Adipocyte (in vitro differentiated cells): ENCODE measurements around the gene RAB37.
A peak's percentile ranks its signal among the peaks of the same experiment; 100 is the strongest.

Experiments
- DNase-seq: peaks from one replicate; pipeline ENCODE4 v3.0.0-alpha.2; 2015; ENCODE audit warnings: low read depth
- H3K27me3 ChIP-seq: replicated peaks from 2 replicates; pipeline ENCODE4 v1.7.0; 2013; ENCODE audit warnings: mild to moderate bottlenecking, low read length, moderate library complexity; ENCODE audit not compliant: control insufficient read depth, insufficient read depth
- H3K36me3 ChIP-seq: 2 replicates; pipeline ENCODE4 v1.7.0; 2013; ENCODE audit warnings: low read length, mild to moderate bottlenecking, moderate library complexity; ENCODE audit not compliant: control insufficient read depth, insufficient read depth, severe bottlenecking
- H3K4me1 ChIP-seq: 2 replicates; pipeline ENCODE4 v1.7.0; 2013; ENCODE audit warnings: mild to moderate bottlenecking, low read length, moderate library complexity; ENCODE audit not compliant: control insufficient read depth, insufficient read depth
- H3K4me3 ChIP-seq: 2 replicates; pipeline ENCODE4 v1.7.0; 2013; ENCODE audit warnings: mild to moderate bottlenecking, low read length, moderate library complexity
- H3K9ac ChIP-seq: 2 replicates; pipeline ENCODE4 v1.7.0; 2013; ENCODE audit warnings: mild to moderate bottlenecking, low read length, moderate library complexity
- H3K9me3 ChIP-seq: 2 replicates; pipeline ENCODE4 v1.7.0; 2013; ENCODE audit warnings: mild to moderate bottlenecking, low read length, moderate library complexity; ENCODE audit not compliant: control insufficient read depth

Gene RAB37

DNA sequence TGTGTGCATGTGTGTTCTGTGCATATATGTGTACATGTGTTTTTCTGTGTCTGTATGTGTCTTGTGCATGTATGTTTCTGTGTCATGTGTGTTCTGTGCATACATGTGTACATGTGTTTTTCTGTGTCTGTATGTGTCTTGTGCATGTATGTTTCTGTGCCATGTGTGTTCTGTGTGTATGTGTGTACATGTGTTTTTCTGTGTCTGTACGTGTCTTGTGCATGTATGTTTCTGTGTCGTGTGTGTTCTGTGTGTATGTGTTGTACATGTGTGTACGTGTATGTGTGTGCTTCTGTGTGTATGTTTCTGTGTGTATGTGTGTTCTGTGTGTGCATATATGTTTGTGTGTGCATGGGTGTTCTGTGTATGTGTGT, 8.4 kb upstream of the RAB37 start:
- H3K36me3 ChIP-seq: no peaks in the 10 kb centered on the region
- no peaks in the 10 kb centered on the region for H3K9me3 ChIP-seq
- no peaks in the 10 kb centered on the region for H3K4me1 ChIP-seq
- no peak overlapping the region for H3K4me3 ChIP-seq
- H3K27me3 ChIP-seq: peaks cover 40% of the 10 kb centered on the region
- DNase-seq: no peak
- no peak overlapping the region for H3K9ac ChIP-seq

- H3K9ac ChIP-seq: no peak overlapping the region
- DNase-seq: no peak
- no peaks in the 10 kb centered on the region for H3K4me1 ChIP-seq
- no peaks in the 10 kb centered on the region for H3K9me3 ChIP-seq
- H3K27me3 ChIP-seq: peaks cover 42% of the 10 kb centered on the region
- no peaks in the 10 kb centered on the region for H3K36me3 ChIP-seq
- no peak overlapping the region for H3K4me3 ChIP-seq
Observed at GRCh38 chr17:74729368-74729767, 7.7 kb upstream of the RAB37 start.

- DNase-seq: no peak
- Histone ChIP-seq H3K9ac (no peak overlapping the region), H3K4me3 (no peak overlapping the region), H3K27me3 (peaks cover 45% of the 10 kb centered on the region), H3K9me3 (no peaks in the 10 kb centered on the region), H3K36me3 (no peaks in the 10 kb centered on the region), H3K4me1 (no peaks in the 10 kb centered on the region)
Observed at GRCh38 chr17:74729866-74730265, 7.2 kb upstream of the RAB37 start.

DNA sequence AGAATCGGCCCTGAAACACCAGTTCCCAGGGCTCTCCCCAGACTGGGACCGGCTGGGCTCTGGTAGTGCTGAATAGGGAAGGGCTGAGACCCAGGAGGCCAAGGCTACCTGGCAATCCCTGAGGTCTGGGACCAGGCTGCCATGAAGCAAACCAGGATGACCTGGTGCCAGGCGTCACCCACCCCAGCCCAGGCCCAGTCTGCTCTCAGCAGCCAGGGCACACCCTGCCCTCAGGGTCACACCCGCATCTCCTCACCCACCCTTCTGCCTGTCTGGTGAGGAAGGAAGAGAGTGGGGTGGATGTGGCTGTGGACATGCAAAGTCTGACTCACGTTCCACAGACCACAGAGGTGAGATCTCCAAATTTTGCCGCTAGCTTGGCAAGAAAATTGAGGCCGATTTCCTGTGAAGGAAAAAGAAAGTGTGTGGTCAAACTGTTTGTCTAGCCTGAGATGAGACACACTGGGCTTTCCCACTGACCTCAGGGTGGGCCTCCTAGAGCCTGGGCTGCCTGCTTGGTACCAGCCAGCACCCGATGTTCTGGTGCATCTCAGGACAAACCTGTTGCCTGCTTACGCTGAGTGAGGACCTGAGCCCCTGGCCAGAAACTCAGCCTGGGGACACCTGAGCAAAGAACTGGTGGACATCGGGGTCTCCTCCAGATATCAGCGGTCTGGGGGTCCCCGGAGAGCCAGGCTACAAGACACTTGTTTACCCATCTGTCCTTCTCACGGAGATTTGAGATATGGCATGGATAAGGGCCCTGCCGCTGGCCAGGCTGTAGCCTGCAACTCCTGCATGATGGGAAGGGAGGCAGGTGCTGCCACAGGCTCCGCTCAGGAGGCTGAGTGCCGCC, 6.3 kb upstream of the RAB37 start:
- Histone ChIP-seq H3K9ac (no peak overlapping the region), H3K27me3 (peaks cover 53% of the 10 kb centered on the region), H3K36me3 (no peaks in the 10 kb centered on the region), H3K4me1 (no peaks in the 10 kb centered on the region), H3K4me3 (no peak overlapping the region), H3K9me3 (no peaks in the 10 kb centered on the region)
- no peak for DNase-seq

GRCh38 chr17:74731347-74731605, 5.8 kb upstream of the RAB37 start:
- DNase-seq: no peak
- Histone ChIP-seq H3K9me3 (no peaks in the 10 kb centered on the region), H3K36me3 (no peaks in the 10 kb centered on the region), H3K4me1 (peaks cover 3% of the 10 kb centered on the region), H3K27me3 (peaks cover 59% of the 10 kb centered on the region), H3K9ac (no peak overlapping the region), H3K4me3 (no peak overlapping the region)

- peaks cover 9% of the 10 kb centered on the region for H3K4me1 ChIP-seq
- H3K27me3 ChIP-seq: peaks cover 66% of the 10 kb centered on the region
- H3K4me3 ChIP-seq: no peak overlapping the region
- H3K9ac ChIP-seq: no peak overlapping the region
- H3K9me3 ChIP-seq: no peaks in the 10 kb centered on the region
- no peak for DNase-seq
- H3K36me3 ChIP-seq: no peaks in the 10 kb centered on the region
Observed at GRCh38 chr17:74732042-74732867, 4.8 kb upstream of the RAB37 start.

GRCh38 chr17:74733365-74734122, 3.5 kb upstream of the RAB37 start:
- Histone ChIP-seq H3K36me3 (no peaks in the 10 kb centered on the region), H3K4me1 (peaks cover 11% of the 10 kb centered on the region), H3K9ac (no peak overlapping the region), H3K27me3 (peaks cover 77% of the 10 kb centered on the region), H3K4me3 (no peak overlapping the region), H3K9me3 (no peaks in the 10 kb centered on the region)
- no peak for DNase-seq

GRCh38 chr17:74734256-74734655, 2.8 kb upstream of the RAB37 start:
- Histone ChIP-seq H3K27me3 (peaks cover 84% of the 10 kb centered on the region), H3K9me3 (no peaks in the 10 kb centered on the region)

DNA sequence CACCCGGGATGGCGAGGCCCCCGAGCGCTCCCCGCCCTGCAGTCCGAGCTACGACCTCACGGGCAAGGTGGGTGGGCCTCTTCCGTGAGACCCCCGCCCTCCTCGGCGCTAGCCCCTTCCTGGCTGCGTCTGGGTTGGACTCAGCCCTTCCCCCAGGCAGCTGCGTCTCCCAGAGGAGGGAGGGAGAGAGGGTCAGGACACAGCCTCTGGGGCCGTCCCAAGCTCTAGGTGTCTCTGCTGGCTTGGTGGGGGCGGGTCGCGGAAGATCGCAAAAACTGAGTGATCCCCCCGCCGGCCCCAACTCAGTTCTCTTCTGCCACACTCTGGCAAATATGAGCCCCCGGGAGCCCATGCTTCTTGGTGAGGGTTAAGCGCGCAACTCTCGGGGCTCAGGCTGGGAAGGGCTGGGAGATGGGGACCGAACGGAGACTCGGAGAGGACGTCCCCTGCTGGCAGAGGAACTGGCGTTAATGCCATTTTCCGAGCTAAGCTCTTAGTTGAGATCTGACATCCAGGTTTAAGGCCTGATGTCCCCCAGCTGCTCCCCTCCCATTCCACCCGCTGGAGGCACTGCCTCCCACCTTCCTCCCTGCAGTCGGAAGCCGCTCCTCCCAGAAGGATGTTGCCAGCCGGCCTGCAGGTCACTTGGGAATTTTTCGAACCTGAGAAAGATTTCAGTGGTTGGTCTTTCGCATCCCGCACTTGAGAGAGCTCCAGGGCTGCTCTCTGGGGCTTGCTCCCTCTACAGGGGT, 419 bp downstream of the RAB37 start:
- peaks cover 11% of the 10 kb centered on the region for H3K4me1 ChIP-seq
- peaks cover 89% of the 10 kb centered on the region for H3K27me3 ChIP-seq
- no peak overlapping the region for H3K9ac ChIP-seq
- no peak overlapping the region for H3K4me3 ChIP-seq
- H3K9me3 ChIP-seq: no peaks in the 10 kb centered on the region
- DNase-seq: peak; percentile 35
- no peaks in the 10 kb centered on the region for H3K36me3 ChIP-seq

More at GRCh38 chr17:74734256-74734655, 2.8 kb upstream of the RAB37 start:
- H3K4me3 ChIP-seq: no peak overlapping the region
- no peak overlapping the region for H3K9ac ChIP-seq
- peaks cover 11% of the 10 kb centered on the region for H3K4me1 ChIP-seq
- DNase-seq: no peak
- H3K36me3 ChIP-seq: no peaks in the 10 kb centered on the region

DNA sequence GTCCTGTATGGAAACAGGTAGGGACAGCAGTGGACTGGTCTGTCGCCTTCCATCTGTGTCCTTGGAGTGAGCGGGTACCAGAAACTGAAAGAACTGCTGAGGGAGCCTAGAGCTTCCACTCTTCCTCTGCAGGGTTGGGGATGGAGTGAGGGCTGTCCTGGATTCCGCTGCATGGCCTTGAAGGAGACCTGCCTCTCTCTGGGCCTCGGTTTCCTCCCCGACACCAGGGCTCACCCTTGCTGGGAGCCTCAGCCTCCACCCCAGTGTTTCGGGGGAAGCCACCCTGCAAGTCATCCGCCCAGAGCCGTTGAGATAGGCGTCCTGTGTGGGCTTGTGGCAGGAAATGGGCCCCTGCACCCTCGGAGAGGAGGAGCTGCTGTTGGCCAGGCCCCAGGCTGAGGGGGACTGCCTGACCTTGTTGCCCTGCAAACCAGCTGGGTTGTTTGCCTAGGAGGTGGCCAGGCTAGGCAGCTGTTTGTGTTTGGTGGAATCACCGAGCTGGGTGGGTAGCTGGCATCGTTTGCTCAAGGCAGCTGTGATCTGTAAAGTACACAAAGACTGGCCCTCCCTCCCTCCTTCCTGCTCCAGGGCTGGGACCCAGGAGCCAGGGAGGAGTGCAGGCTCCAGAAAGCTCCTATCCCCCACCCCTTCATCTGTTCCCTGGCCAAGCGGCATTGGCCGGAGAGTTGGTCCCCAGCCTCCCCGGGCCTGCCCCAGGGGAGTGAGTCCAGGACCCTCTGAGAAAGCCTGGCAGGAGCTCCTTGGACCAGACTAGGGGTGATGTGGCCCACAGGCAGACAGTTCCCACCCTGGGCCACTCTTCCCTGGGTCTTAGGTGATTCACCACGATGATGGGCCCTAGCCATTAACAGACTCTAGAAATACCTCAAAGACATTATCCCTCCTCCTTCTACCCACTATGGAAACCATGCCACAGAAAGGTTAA, 1.3 kb downstream of the RAB37 start:
- DNase-seq: no peak
- peaks cover 89% of the 10 kb centered on the region for H3K27me3 ChIP-seq
- H3K9me3 ChIP-seq: no peaks in the 10 kb centered on the region
- H3K36me3 ChIP-seq: no peaks in the 10 kb centered on the region
- no peak overlapping the region for H3K9ac ChIP-seq
- peaks cover 11% of the 10 kb centered on the region for H3K4me1 ChIP-seq
- H3K4me3 ChIP-seq: no peak overlapping the region
